ENCODE measurements around the gene STUB1.
A peak's percentile ranks its signal among the peaks of the same experiment; 100 is the strongest.

The STUB1 gene

GRCh38 chr16:679814-680624 lies at the start of gene STUB1:
Gene STUB1 (plus strand): TSS chr16:680410. CDS start chr16:680526, 116 bp downstream.
- Histone ChIP-seq H3K9me3 (ENCODE audit: control insufficient read depth in 2 of 2, low read length in 2 of 2) (no peaks in the 10 kb centered on the region), H3K4me1 (ENCODE audit: control insufficient read depth in 2 of 2, insufficient read depth in 2 of 2, low read length in 2 of 2) (peaks cover 54 to 55% of the 10 kb centered on the region in 2 donors), H3K9ac (ENCODE audit: low read depth in 1 of 2, low read length in 2 of 2) (peak within 1 kb of the TSS; percentile 70 to 81), H3K27ac (ENCODE audit: low read depth in 2 of 2, low read length in 2 of 2) (peak within 1 kb of the TSS; percentile 82 to 94), H3K4me3 (ENCODE audit: low read length in 2 of 2) (peak within 1 kb of the TSS; percentile 82 to 84), H3K27me3 (ENCODE audit: control insufficient read depth in 2 of 2, insufficient read depth in 2 of 2, low read length in 2 of 2) (no peaks in the 10 kb centered on the region), H3K36me3 (ENCODE audit: control insufficient read depth in 2 of 2, insufficient read depth in 2 of 2, low read length in 2 of 2) (peaks cover 12 to 20% of the 10 kb centered on the region in 2 donors)

GRCh38 chr16:630815-631405 lies 49.3 kb upstream of the STUB1 start, which contains the start of gene WFIKKN1:
Gene WFIKKN1 (plus strand): TSS chr16:630985. CDS start chr16:631254, 269 bp downstream.
- Histone ChIP-seq H3K4me3 (ENCODE audit: low read length in 2 of 2) (no peak within 1 kb of the TSS), H3K9me3 (ENCODE audit: control insufficient read depth in 2 of 2, low read length in 2 of 2) (no peaks in the 10 kb centered on the region), H3K27me3 (ENCODE audit: control insufficient read depth in 2 of 2, insufficient read depth in 2 of 2, low read length in 2 of 2) (no peaks in the 10 kb centered on the region), H3K27ac (ENCODE audit: low read depth in 2 of 2, low read length in 2 of 2) (no peak within 1 kb of the TSS), H3K4me1 (ENCODE audit: control insufficient read depth in 2 of 2, insufficient read depth in 2 of 2, low read length in 2 of 2) (peaks cover 10 to 16% of the 10 kb centered on the region in 2 donors), H3K36me3 (ENCODE audit: control insufficient read depth in 2 of 2, insufficient read depth in 2 of 2, low read length in 2 of 2) (peaks cover 9 to 11% of the 10 kb centered on the region in 2 donors), H3K9ac (ENCODE audit: low read depth in 1 of 2, low read length in 2 of 2) (no peak within 1 kb of the TSS)

GRCh38 chr16:631808-632358 lies 48.3 kb upstream of the STUB1 start:
- no peaks in the 10 kb centered on the region for H3K9me3 ChIP-seq (ENCODE audit: control insufficient read depth in 2 of 2, low read length in 2 of 2)
- H3K4me3 ChIP-seq (ENCODE audit: low read length in 2 of 2): no peak overlapping the region
- no peak overlapping the region for H3K27ac ChIP-seq (ENCODE audit: low read depth in 2 of 2, low read length in 2 of 2)
- no peaks in the 10 kb centered on the region for H3K27me3 ChIP-seq (ENCODE audit: control insufficient read depth in 2 of 2, insufficient read depth in 2 of 2, low read length in 2 of 2)
- H3K4me1 ChIP-seq (ENCODE audit: control insufficient read depth in 2 of 2, insufficient read depth in 2 of 2, low read length in 2 of 2): peaks cover 10 to 16% of the 10 kb centered on the region in 2 donors
- H3K36me3 ChIP-seq (ENCODE audit: control insufficient read depth in 2 of 2, insufficient read depth in 2 of 2, low read length in 2 of 2): peaks cover 5 to 8% of the 10 kb centered on the region in 2 donors
- H3K9ac ChIP-seq (ENCODE audit: low read depth in 1 of 2, low read length in 2 of 2): no peak overlapping the region

- H3K36me3 ChIP-seq (ENCODE audit: control insufficient read depth in 2 of 2, insufficient read depth in 2 of 2, low read length in 2 of 2): peaks cover 5 to 8% of the 10 kb centered on the region in 2 donors
- peaks cover 14 to 21% of the 10 kb centered on the region in 2 donors for H3K4me1 ChIP-seq (ENCODE audit: control insufficient read depth in 2 of 2, insufficient read depth in 2 of 2, low read length in 2 of 2)
- H3K9ac ChIP-seq (ENCODE audit: low read depth in 1 of 2, low read length in 2 of 2): no peak overlapping the region
- no peak overlapping the region for H3K4me3 ChIP-seq (ENCODE audit: low read length in 2 of 2)
- no peaks in the 10 kb centered on the region for H3K27me3 ChIP-seq (ENCODE audit: control insufficient read depth in 2 of 2, insufficient read depth in 2 of 2, low read length in 2 of 2)
- H3K9me3 ChIP-seq (ENCODE audit: control insufficient read depth in 2 of 2, low read length in 2 of 2): no peaks in the 10 kb centered on the region
- H3K27ac ChIP-seq (ENCODE audit: low read depth in 2 of 2, low read length in 2 of 2): no peak overlapping the region
These were observed 47.5 kb upstream of the STUB1 start for GRCh38 chr16:632486-633335.

- Histone ChIP-seq H3K27ac (ENCODE audit: low read depth in 2 of 2, low read length in 2 of 2) (no peak overlapping the region), H3K27me3 (ENCODE audit: control insufficient read depth in 2 of 2, insufficient read depth in 2 of 2, low read length in 2 of 2) (no peaks in the 10 kb centered on the region), H3K9ac (ENCODE audit: low read depth in 1 of 2, low read length in 2 of 2) (no peak overlapping the region), H3K4me1 (ENCODE audit: control insufficient read depth in 2 of 2, insufficient read depth in 2 of 2, low read length in 2 of 2) (peaks cover 14 to 23% of the 10 kb centered on the region in 2 donors), H3K4me3 (ENCODE audit: low read length in 2 of 2) (no peak overlapping the region), H3K9me3 (ENCODE audit: control insufficient read depth in 2 of 2, low read length in 2 of 2) (no peaks in the 10 kb centered on the region), H3K36me3 (ENCODE audit: control insufficient read depth in 2 of 2, insufficient read depth in 2 of 2, low read length in 2 of 2) (peaks cover 4 to 5% of the 10 kb centered on the region in 2 donors)
These were observed 46.7 kb upstream of the STUB1 start for GRCh38 chr16:633336-634050.

GRCh38 chr16:634051-634670 lies 46.0 kb upstream of the STUB1 start:
- H3K36me3 ChIP-seq (ENCODE audit: control insufficient read depth in 2 of 2, insufficient read depth in 2 of 2, low read length in 2 of 2): peaks cover 0 to 5% of the 10 kb centered on the region in 2 donors
- no peak overlapping the region for H3K27ac ChIP-seq (ENCODE audit: low read depth in 2 of 2, low read length in 2 of 2)
- no peak overlapping the region for H3K9ac ChIP-seq (ENCODE audit: low read depth in 1 of 2, low read length in 2 of 2)
- H3K9me3 ChIP-seq (ENCODE audit: control insufficient read depth in 2 of 2, low read length in 2 of 2): no peaks in the 10 kb centered on the region
- H3K4me3 ChIP-seq (ENCODE audit: low read length in 2 of 2): no peak overlapping the region
- H3K27me3 ChIP-seq (ENCODE audit: control insufficient read depth in 2 of 2, insufficient read depth in 2 of 2, low read length in 2 of 2): no peaks in the 10 kb centered on the region
- peaks cover 14 to 23% of the 10 kb centered on the region in 2 donors for H3K4me1 ChIP-seq (ENCODE audit: control insufficient read depth in 2 of 2, insufficient read depth in 2 of 2, low read length in 2 of 2)

- Histone ChIP-seq H3K4me1 (ENCODE audit: control insufficient read depth in 2 of 2, insufficient read depth in 2 of 2, low read length in 2 of 2) (peaks cover 14 to 21% of the 10 kb centered on the region in 2 donors), H3K36me3 (ENCODE audit: control insufficient read depth in 2 of 2, insufficient read depth in 2 of 2, low read length in 2 of 2) (peaks cover 0 to 5% of the 10 kb centered on the region in 2 donors), H3K9ac (ENCODE audit: low read depth in 1 of 2, low read length in 2 of 2) (no peak overlapping the region), H3K9me3 (ENCODE audit: control insufficient read depth in 2 of 2, low read length in 2 of 2) (no peaks in the 10 kb centered on the region), H3K27me3 (ENCODE audit: control insufficient read depth in 2 of 2, insufficient read depth in 2 of 2, low read length in 2 of 2) (no peaks in the 10 kb centered on the region), H3K4me3 (ENCODE audit: low read length in 2 of 2) (peak overlapping the region; percentile 79 to 84), H3K27ac (ENCODE audit: low read depth in 2 of 2, low read length in 2 of 2) (no peak overlapping the region)
These were observed 45.2 kb upstream of the STUB1 start for GRCh38 chr16:634996-635395.

- no peaks in the 10 kb centered on the region for H3K9me3 ChIP-seq (ENCODE audit: control insufficient read depth in 2 of 2, low read length in 2 of 2)
- H3K27me3 ChIP-seq (ENCODE audit: control insufficient read depth in 2 of 2, insufficient read depth in 2 of 2, low read length in 2 of 2): no peaks in the 10 kb centered on the region
- peak overlapping the region; percentile 79 to 84 for H3K4me3 ChIP-seq (ENCODE audit: low read length in 2 of 2)
- peaks cover 14 to 21% of the 10 kb centered on the region in 2 donors for H3K4me1 ChIP-seq (ENCODE audit: control insufficient read depth in 2 of 2, insufficient read depth in 2 of 2, low read length in 2 of 2)
- peaks cover 0 to 5% of the 10 kb centered on the region in 2 donors for H3K36me3 ChIP-seq (ENCODE audit: control insufficient read depth in 2 of 2, insufficient read depth in 2 of 2, low read length in 2 of 2)
- peak overlapping the region; percentile 91 to 98 for H3K27ac ChIP-seq (ENCODE audit: low read depth in 2 of 2, low read length in 2 of 2)
- H3K9ac ChIP-seq (ENCODE audit: low read depth in 1 of 2, low read length in 2 of 2): peak overlapping the region; percentile 52 to 81
These were observed 44.5 kb upstream of the STUB1 start for GRCh38 chr16:635573-636205.
